ENCODE measurements around the gene CLDN7.

Gene CLDN7

DNA sequence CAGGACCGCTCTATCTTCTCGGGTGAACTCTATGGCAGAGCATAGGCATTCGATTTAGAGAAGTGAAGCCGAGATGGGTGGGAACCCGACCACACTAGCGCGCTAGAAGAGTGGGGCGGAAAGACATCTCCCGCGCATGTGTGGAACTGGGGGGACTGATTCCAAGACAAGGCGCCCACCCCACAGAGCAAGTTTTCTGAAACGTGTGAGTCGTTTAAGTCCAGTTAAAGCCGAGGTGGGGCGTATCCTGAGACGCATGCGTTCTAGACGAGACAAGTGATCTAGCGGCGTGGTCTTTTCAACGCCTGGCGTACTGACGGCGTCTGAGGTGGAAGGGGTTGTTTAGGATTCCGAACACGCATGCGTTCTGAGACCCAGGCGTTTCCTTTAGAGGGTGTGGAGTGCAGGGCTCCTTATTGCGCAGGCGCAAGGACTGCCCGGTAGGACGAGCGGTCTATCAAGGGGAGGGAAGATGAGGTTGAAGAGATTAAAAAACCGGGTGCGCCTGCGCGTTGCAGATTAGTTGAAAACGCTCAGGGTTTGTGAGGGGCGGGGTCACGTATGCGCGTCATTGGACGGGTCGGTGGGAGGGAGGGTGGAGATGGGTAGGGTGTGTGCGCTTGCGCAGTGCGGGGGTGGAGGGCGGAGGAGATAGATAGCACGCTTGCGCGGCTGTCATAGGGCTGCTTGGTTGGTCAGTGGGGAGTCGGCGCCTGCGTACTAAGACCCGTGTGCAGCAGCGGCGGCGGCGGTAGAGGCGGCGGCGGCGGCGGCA lies 44.8 kb upstream of the CLDN7 start, which contains the start of gene EIF5A:
TSS of gene EIF5A (plus strand) at position 718 of the 775 bp plus-strand sequence. CDS start 2,008 bp downstream, outside the sequence.
- peak within 1 kb of the TSS; percentile 98 for H3K27ac ChIP-seq
- CTCF ChIA-PET: interaction anchor here (0.5 kb wide), 1 partner anchor 1681 kb away, joined by 4 read pairs; no protein-coding TSS in a partner anchor
- DNase-seq (ENCODE audit: low spot score): peak; percentile 100
- TF ChIP-seq, protein P1, sequence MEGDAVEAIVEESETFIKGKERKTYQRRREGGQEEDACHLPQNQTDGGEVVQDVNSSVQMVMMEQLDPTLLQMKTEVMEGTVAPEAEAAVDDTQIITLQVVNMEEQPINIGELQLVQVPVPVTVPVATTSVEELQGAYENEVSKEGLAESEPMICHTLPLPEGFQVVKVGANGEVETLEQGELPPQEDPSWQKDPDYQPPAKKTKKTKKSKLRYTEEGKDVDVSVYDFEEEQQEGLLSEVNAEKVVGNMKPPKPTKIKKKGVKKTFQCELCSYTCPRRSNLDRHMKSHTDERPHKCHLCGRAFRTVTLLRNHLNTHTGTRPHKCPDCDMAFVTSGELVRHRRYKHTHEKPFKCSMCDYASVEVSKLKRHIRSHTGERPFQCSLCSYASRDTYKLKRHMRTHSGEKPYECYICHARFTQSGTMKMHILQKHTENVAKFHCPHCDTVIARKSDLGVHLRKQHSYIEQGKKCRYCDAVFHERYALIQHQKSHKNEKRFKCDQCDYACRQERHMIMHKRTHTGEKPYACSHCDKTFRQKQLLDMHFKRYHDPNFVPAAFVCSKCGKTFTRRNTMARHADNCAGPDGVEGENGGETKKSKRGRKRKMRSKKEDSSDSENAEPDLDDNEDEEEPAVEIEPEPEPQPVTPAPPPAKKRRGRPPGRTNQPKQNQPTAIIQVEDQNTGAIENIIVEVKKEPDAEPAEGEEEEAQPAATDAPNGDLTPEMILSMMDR (conservative IDR thresholded peaks at IDR 0.05; ENCODE audit: low read depth): no peak
- POLR2A ChIA-PET (ENCODE audit: low non-redundant PET): no interaction called here

DNA sequence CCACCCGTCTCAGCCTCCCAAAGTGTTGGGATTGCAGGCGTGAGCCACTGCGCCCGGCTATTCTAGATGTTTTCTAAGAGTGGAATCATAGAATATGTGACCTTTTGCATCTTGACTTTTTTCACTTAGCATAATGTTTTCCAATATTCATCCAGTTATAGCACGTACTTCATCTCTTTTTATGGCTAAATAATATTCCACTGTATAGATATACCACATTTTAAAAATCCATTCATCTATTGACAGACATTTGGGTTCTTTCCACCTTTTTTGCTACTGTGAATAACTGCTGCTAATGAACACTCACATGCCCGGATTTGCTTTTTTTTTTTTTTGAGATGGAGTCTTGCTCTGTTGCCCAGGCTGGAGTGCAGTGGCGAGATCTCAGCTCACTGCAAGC lies 41.9 kb upstream of the CLDN7 start:
- TF ChIP-seq, protein P1 (conservative IDR thresholded peaks at IDR 0.05; ENCODE audit: low read depth): no peak
- DNase-seq (ENCODE audit: low spot score): no peak
- H3K27ac ChIP-seq: no peak overlapping the region
- POLR2A ChIA-PET (ENCODE audit: low non-redundant PET): no interaction called here
- CTCF ChIA-PET: no interaction called here

DNA sequence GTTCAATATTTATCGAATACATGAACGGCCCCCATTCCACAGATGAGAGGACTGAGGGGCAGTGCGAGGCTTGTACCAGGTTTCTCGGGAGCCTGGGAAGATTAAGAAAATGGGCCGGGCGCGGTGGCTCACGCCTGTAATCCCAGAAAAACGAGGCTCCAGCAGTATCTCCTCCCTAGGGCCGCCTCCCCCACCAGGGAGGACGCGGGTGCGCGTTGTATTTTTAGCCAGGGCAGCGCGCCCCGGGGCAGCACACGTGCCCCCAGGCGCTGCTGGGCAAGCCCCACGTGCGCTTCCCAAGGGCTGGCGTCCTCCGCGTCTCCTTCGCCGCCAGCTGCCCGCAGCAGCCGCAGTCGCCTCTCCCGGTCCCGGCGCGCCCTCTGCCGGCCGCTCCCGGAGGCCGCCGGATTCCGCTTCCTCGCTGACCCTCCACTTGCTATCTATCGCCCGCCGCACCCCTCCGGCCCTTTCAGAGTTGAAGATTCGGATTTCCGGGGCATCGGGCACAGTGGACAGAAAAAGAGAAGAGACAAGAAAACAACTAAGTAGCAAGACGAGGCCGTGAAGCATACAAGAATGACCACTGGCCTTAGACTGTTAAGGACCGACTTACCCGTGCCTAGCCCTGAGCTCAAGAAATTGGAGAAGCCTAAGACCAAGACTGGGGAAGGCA lies 34.0 kb upstream of the CLDN7 start:
- DNase-seq (ENCODE audit: low spot score): peak; percentile 55
- CTCF ChIA-PET: interaction anchor here (0.6 to 1.9 kb wide), 21 partner anchors 9 to 282 kb away, joined by 3 to 48 read pairs (median 4); partner anchors contain the start of genes CLDN7, CTDNEP1, GABARAP and GPS2
- POLR2A ChIA-PET (ENCODE audit: low non-redundant PET): interaction anchor here (0.9 kb wide), 1 partner anchor 15 kb away, joined by 3 read pairs; the partner anchor contains the start of gene SLC2A4
- TF ChIP-seq, protein P1 (conservative IDR thresholded peaks at IDR 0.05; ENCODE audit: low read depth): peak; percentile 94
- peak overlapping the region; percentile 81 for H3K27ac ChIP-seq

DNA sequence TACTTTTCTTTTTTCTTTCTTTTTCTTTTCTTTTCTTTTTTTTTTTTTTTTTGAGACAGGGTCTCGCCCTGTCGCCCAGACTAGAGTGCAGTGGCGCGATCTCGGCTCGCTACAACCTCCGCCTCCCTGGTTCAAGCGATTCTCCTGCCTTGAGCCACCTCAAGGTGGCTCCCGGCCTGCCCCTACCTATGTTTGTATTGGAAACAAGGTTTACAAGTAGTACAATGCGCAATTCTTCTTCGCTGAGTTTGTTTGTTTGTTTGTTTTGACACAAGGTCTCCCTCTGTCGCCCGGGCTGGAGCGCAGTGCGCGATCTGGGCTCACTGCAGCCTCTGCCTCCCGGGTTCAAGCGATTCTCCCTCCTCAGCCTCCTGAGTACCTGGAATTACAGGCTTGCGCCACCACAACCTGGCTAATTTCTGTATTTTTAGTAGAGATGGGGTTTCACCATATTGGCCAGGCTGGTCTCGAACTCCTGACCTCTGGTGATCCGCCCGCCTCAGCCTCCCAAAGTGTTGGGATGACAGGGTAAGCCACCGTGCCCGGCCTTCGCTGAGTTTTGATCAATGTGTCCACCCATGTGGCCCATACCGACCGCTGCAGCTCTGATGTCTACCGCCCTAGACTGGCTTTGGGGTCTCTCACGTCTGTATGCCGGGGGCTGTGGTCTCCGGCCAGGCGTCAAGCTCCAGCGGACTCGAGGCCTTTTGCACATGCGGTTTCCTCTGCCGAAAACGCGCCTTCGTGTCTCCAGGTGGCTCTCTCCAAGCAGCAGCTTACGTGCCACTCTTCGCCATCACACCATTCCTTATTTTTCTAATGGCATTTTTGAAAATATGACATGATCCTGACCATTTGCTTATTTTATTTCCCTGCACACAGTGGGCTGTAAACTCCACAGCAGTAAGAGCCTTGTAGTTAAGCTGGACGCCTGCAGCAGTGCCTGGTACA lies 33.2 kb upstream of the CLDN7 start:
- H3K27ac ChIP-seq: peak overlapping the region; percentile 81
- DNase-seq (ENCODE audit: low spot score): no peak
- POLR2A ChIA-PET (ENCODE audit: low non-redundant PET): interaction anchor here (0.6 to 0.9 kb wide), 2 partner anchors 14 to 97 kb away, joined by 3 to 5 read pairs; partner anchors contain the start of gene SLC2A4
- CTCF ChIA-PET: interaction anchor here (0.6 to 1.9 kb wide), 12 partner anchors 10 to 281 kb away, joined by 3 to 48 read pairs (median 5); partner anchors contain the start of genes GPS2 and SLC2A4
- TF ChIP-seq, protein P1 (conservative IDR thresholded peaks at IDR 0.05; ENCODE audit: low read depth): no peak

DNA sequence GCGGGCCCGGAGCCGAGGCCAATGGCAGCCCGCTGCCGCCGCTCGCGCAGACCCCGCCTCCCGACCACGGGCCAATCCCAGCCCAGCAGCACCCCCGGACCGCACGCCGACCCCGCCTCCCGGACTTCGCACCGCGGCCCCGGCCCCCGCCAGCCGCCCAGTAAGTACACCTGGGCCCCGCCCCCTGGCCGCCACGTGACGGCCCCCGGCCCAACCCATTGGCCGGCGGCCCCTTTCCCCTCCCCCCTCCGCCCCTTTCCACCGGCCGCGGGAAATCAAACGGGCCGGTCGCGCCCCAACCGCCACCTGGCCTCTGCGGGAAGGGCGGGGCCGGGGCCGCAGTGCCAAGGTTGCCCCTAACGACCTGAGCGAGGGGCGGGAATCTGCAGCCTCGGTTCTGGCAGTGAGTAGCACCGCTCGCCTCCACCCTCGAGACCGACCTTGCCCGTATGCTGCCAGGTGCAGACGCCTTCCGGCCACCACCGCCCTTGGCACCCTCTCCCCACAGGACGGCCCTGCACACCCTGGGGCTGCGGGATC lies 32.4 kb upstream of the CLDN7 start, which contains the start of gene YBX2:
TSS of gene YBX2 (minus strand) at position 26 of the 540 bp plus-strand sequence. CDS start 139 bp downstream, outside the sequence.
- peak; percentile 93 for DNase-seq (ENCODE audit: low spot score)
- ChIA-PET CTCF (no interaction called here), POLR2A (ENCODE audit: low non-redundant PET) (no interaction called here)
- peak within 1 kb of the TSS; percentile 81 for H3K27ac ChIP-seq
- TF ChIP-seq, protein P1 (conservative IDR thresholded peaks at IDR 0.05; ENCODE audit: low read depth): no peak
